ENCODE data around the gene SBK2.
A peak's percentile ranks its signal among the peaks of the same experiment; 100 is the strongest.
"Not testable (repeated sequence)": the region's sequence is repeated elsewhere in the genome, so short reads cannot be mapped to it uniquely, and the experiment has no call there.

SBK2 gene, protein sequence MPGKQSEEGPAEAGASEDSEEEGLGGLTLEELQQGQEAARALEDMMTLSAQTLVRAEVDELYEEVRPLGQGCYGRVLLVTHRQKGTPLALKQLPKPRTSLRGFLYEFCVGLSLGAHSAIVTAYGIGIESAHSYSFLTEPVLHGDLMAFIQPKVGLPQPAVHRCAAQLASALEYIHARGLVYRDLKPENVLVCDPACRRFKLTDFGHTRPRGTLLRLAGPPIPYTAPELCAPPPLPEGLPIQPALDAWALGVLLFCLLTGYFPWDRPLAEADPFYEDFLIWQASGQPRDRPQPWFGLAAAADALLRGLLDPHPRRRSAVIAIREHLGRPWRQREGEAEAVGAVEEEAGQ

DNA sequence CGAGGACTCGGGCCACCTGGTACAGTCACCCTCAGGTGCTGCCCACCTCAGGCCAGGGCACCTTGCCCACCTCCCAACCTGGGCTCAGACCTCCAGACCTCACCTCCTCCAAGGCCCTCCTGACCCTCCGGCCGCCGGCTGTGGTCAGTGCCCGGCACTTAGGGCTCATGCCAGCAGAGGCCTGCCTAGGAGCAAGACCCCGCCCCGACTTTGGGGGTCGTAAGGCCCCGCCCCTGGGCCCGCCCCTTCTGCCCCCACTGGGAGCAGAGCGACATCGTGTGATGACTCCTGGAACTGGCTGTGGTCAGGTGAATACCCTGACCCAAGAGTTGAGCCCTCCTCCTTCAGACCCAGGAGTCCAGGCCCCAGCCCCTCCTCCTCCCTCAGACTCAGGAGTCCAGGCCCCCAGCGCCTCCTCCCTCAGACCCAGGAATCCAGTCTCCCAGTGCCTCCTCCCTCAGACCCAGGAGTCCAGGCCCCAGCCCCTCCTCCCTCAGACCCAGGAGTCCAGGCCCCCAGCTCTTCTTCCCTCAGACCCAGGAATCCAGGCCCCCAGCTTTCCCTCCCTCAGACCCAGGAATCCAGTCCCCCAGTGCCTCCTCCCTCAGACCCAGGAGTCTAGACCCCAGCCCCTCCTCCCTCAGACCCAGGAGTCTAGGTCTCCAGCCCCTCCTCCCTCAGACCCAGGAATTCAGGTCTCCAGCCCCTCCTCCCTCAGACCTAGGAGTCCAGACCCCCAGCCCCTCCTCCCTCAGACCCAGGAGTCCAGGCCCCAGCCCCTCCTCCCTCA is at the start of gene SBK2:
SBK2 (minus strand) TSS at position 183 of the 790 bp plus-strand sequence. CDS start 839 bp downstream, outside the sequence.
- Histone ChIP-seq H3K36me3 (replicated peaks) (no peaks in the 10 kb centered on the region), H3K4me1 (no peaks in the 10 kb centered on the region), H3K4me3 (no peak within 1 kb of the TSS), H3K9me3 (no peaks in the 10 kb centered on the region), H3K27me3 (ENCODE audit: low read depth) (no peaks in the 10 kb centered on the region)
- peak in 1 of 2 experiments; percentile 62 for DNase-seq (ENCODE audit: low spot score in 2 of 2)
- in situ Hi-C loops (cut with MboI; ENCODE audit: low sequenced_read_pairs) = no loop called here

DNA sequence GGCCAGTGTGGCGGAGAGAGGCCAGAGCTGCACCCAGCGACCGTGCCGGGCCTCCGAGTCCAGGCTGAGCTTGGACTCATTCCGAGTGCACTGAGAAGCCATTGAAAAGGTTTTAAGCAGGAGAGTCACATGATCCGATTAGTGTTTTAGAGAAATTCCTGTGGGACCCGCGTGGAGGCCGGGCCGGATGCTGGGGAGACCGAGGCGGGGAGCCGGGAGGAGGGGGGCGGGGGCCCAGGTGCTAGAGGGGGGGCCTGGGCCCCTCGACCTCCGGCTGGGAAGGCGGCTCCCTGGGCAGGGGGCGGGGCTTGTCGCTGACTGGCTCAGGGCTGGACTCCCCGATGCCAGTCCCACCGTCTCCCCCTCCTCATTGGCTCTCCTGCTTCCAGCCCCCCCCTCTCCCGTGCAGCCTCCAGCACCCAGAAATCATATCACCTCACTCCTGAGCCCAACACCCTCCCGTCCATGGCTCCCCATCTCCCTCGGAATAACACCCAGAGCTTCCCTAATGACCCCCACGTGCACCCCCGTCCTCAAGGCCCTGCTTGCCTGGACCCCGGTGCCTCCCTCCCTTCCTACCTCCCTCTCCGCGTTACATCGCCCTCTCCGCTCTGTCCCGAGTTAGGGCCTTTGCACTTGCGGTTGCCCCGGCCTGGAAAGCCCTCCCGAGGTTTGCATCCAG is 48.9 kb upstream of the SBK2 start:
- Histone ChIP-seq H3K9me3 (0 out of 2 replicates have a peak, but pooled peaks cover 3% of the 10 kb centered on the region), H3K4me3 (peak overlapping the region; percentile 9; the same call in 1 of the 2 replicates), H3K4me1 (peaks cover 21% of the 10 kb centered on the region), H3K36me3 (replicated peaks) (no peaks in the 10 kb centered on the region), H3K27me3 (ENCODE audit: low read depth) (no peaks in the 10 kb centered on the region)
- peak; percentile 38 to 90 for DNase-seq (ENCODE audit: low spot score in 2 of 2)
- in situ Hi-C loops (cut with MboI; ENCODE audit: low sequenced_read_pairs) = no loop called here

DNA sequence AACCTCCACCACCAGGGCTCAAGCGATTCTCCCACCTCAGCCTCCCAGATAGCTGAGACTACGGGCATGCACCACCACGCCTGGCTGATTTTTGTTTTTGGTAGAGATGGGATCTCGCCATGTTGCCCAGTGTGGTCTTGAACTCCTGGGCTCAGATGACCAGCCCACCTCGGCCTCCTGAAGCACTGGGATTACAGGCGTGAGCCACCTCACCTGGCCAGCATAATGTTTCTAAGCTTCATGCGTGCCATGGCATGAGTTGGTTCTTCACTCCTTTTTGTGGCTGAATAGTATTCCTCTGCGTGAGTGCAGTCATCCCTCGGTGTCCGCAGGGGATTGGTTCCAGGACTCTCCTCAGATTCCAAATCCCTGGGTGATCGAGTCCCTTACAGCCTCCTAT is 47.9 kb upstream of the SBK2 start:
- no peaks in the 10 kb centered on the region for H3K27me3 ChIP-seq (ENCODE audit: low read depth)
- in situ Hi-C loops (cut with MboI; ENCODE audit: low sequenced_read_pairs) = no loop called here
- H3K4me3 ChIP-seq = no peak overlapping the region
- no peaks in the 10 kb centered on the region for H3K36me3 ChIP-seq (replicated peaks)
- H3K4me1 ChIP-seq = peaks cover 21% of the 10 kb centered on the region
- H3K9me3 ChIP-seq = 0 out of 2 replicates have a peak, but pooled peaks cover 3% of the 10 kb centered on the region
- DNase-seq (ENCODE audit: low spot score in 2 of 2) = no peak

DNA sequence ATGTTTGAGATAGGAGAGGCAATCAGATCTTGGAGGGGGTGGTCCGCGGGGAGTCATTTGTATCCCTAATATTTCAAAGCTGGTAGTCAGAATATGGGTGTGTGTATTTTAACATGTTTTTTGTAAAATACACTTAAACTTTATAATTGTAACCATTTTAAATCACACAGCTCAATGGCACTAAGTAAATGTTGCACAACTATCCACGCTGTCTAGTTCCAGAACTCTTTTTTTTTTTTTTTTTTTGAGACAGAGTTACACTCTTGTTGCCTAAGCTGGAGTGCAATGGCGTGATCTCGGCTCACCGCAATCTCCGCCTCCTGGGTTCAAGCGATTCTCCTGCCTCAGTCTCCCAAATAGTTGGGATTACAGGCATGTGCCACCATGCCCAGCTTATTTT is 47.0 kb upstream of the SBK2 start:
- H3K36me3 ChIP-seq (replicated peaks); H3K4me3 ChIP-seq; in situ Hi-C loops (cut with MboI; ENCODE audit: low sequenced_read_pairs); H3K9me3 ChIP-seq; DNase-seq (ENCODE audit: low spot score in 2 of 2); H3K27me3 ChIP-seq (ENCODE audit: low read depth): not testable (repeated sequence)
- H3K4me1 ChIP-seq = peaks cover 21% of the 10 kb centered on the region

DNA sequence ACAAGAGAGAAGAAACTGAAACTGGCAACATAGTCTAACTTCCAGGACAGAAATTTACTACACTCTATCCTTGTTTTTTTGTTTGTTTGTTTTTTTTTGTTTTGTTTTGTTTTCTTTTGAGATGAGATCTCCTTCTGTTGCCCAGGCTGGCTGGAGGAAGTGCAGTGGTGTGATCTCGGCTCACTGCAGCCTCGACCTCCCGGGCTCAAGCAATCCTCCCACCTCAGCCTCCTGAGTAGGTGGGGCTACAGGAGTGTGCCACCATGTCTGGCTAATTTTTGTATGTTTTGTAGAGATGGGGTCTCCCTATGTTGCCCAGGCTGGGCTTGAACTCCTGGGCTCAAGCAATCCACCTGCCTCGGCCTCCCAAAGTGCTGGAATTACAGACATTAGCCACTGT is 45.4 kb upstream of the SBK2 start:
- H3K4me1 ChIP-seq = peaks cover 17% of the 10 kb centered on the region
- in situ Hi-C loops (cut with MboI; ENCODE audit: low sequenced_read_pairs); H3K27me3 ChIP-seq (ENCODE audit: low read depth); DNase-seq (ENCODE audit: low spot score in 2 of 2); H3K36me3 ChIP-seq (replicated peaks); H3K9me3 ChIP-seq; H3K4me3 ChIP-seq: not testable (repeated sequence)

DNA sequence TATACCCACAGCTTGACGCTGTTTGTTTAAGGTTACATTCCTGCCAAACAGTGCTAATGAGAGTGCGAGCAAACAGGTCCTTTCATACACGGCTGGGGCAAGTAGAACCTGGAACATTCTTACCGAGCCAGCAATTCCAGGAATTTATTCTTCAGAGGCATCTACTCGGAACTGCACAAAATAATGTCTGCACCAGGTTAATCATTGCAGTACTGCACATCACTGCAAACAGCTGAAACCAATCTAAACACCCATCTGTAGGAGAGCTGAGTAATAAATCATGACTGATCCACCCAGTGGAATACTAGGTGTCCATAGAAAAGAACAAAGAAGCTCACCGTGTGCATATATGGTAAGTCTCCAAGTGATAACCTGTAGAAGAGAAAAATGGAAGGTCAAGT is 44.9 kb upstream of the SBK2 start:
- Histone ChIP-seq H3K4me3 (no peak overlapping the region), H3K4me1 (peaks cover 14% of the 10 kb centered on the region), H3K36me3 (replicated peaks) (peaks cover 4% of the 10 kb centered on the region), H3K27me3 (ENCODE audit: low read depth) (no peaks in the 10 kb centered on the region), H3K9me3 (0 out of 2 replicates have a peak, but pooled peaks cover 3% of the 10 kb centered on the region)
- DNase-seq (ENCODE audit: low spot score in 2 of 2) = no peak
- in situ Hi-C loops (cut with MboI; ENCODE audit: low sequenced_read_pairs) = no loop called here

DNA sequence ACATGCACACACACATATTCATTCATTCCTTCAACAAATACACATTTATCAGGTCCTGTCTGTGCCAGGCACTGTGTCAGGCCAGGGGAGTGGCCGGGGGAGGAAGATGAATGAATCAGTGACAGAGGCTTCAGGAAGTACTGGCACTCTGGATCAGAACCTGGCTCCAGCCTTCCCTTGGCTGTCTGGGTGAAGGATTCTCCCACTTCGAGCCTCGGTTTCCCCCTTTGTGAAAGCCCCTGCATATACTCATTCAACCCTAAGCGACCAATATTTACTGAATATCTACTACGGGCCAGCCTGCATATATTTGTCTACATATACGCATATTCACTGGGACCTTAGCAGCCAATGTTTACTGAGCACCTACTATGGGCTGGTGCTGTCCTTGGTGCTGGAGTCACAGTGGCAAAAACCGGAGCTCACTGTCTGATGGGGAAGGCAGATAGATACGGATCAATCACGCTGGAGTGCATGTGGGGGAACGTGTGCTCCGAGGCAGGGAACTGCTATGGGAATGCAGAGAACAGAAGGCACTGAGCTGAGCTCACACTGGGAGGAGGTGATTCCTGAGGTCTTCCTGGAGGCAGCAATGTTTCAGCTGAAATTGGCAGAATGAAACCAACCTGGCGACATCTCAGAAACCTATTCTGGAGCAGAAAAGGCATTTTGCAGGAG is 44.4 kb upstream of the SBK2 start:
- Histone ChIP-seq H3K4me1 (peaks cover 9% of the 10 kb centered on the region), H3K4me3 (peak overlapping the region; percentile 82), H3K9me3 (0 out of 2 replicates have a peak, but pooled peaks cover 3% of the 10 kb centered on the region), H3K36me3 (replicated peaks) (peaks cover 5% of the 10 kb centered on the region), H3K27me3 (ENCODE audit: low read depth) (no peaks in the 10 kb centered on the region)
- in situ Hi-C loops (cut with MboI; ENCODE audit: low sequenced_read_pairs) = no loop called here
- DNase-seq (ENCODE audit: low spot score in 2 of 2) = peak in 1 of 2 experiments; percentile 55

DNA sequence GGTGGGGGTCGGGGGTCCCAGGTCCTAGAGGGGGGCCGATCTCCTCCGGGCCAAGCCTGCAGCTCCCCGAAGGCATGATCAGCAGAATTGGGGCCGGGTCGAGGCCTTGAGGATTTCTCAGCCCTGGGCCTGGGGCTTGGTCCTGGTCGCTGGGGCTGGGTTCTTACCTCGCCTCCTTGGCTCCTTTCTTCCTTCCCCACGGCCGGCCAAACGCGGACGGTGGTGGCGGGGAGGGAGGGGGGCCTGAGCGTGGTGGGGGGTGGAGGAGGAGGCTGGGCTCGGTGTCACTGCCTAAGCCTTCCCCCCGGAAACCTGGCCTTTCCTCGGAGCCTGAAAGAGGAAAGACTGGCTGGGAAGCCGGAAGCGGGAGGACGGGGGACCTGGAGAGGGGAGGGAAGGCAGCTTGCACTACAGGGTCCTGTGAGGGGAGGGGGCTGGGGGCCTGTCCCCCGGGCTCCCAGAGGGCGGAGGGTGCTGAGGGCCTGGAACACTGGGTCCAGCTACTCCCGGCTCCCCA is 43.8 kb upstream of the SBK2 start, which contains the start of gene ZNF579:
ZNF579 (minus strand) TSS at position 221 of the 517 bp plus-strand sequence. CDS start 1,209 bp downstream, outside the sequence.
- Histone ChIP-seq H3K9me3 (0 out of 2 replicates have a peak, but pooled peaks cover 3% of the 10 kb centered on the region), H3K4me1 (peaks cover 4% of the 10 kb centered on the region), H3K36me3 (replicated peaks) (peaks cover 5% of the 10 kb centered on the region), H3K4me3 (peak within 1 kb of the TSS; percentile 82), H3K27me3 (ENCODE audit: low read depth) (no peaks in the 10 kb centered on the region)
- in situ Hi-C loops (cut with MboI; ENCODE audit: low sequenced_read_pairs) = no loop called here
- peak; percentile 77 to 95 for DNase-seq (ENCODE audit: low spot score in 2 of 2)

DNA sequence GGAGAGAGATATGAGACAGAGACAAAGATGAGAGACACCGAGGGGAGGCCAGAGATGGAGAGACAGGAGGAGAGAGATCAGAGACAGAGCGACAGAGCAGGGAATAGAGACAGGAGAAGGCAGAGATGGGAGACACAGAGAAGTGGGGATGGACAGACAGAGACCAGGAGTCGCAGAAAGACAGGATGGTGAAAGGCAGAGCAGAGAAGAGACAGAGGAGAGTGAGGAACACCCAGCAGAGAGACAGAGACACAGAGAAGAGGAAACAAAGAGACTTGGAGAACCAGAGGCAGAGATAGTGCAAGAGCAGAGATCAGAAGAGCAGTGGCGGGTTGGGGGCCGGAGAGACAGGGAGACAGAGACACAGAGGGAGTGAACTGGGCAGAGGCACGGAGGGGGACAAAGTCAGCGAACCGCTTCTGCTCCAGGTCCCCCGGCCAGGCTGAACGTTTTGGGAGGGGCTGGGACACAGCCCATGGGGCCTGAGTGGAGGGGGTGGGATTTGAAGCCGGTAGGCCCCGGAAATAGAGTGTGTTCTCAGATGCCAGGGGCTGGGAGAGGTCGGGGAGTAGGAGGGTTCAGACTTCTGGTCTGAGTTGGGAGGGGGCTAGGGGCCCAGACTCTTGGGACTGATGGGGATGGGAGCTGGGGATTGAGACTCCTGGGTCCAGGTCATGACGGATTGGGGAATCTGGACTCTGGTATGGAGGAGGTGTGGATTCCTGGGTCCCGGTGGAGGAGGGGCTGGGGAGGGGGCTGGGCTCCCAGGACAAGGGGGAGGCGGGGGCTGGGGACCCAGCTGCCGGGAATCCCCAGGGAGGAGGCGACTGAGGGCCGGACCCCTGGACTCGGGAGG is 43.1 kb upstream of the SBK2 start:
- Histone ChIP-seq H3K27me3 (ENCODE audit: low read depth) (no peaks in the 10 kb centered on the region), H3K9me3 (no peaks in the 10 kb centered on the region), H3K4me1 (no peaks in the 10 kb centered on the region), H3K4me3 (peak overlapping the region; percentile 82), H3K36me3 (replicated peaks) (peaks cover 5% of the 10 kb centered on the region)
- in situ Hi-C loops (cut with MboI; ENCODE audit: low sequenced_read_pairs) = no loop called here
- DNase-seq (ENCODE audit: low spot score in 2 of 2) = peak; percentile 35 to 54

DNA sequence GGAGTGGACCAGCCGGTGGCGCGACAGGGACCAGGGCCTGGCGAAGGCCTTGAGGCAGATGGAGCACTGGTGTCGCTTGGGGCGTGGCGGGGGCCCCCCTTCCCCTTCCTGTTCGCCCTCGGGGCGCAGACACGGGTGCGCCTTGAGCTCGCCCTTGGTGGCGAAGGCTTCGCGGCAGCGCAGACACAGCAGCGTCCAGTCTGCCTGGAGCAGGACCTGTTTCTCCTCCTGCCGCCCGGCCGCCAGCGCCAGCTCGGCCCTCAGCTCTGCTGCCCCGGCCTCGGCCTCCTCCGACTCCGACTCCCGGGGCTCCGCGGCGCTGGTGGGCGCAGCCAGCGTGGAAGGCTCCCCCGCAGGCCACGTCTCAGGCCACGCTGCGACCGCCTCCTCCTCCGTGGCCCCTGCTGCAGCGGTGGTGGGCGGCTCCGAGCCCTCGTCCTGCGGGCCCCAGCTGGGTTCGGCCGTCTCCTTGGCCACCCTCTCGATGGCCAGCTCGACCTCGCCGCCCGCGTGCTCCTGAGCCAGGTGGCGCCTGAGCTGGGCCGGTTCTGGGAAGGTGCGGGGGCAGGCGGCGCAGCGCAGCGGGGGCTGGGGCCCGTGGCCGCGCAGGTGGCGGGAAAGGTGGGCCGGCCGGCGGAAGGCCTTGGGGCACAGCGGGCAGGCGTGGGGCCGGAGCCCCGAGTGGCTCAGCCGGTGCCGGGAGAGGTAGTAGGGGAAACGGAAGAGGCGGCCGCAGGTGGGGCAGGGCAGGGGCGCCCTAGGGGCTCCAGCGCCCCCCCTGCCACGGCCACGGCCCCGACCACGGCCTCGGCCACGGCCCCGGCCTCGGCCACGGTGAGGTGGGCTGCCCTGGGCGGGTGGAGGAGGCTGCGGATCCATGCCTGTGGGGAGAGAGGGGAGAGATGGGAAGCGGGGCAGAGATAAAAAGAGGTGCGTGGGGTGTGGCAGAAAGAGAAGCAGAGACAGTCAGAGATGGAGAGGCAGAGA is 42.1 kb upstream of the SBK2 start:
- Histone ChIP-seq H3K27me3 (ENCODE audit: low read depth) (no peaks in the 10 kb centered on the region), H3K4me1 (no peaks in the 10 kb centered on the region), H3K4me3 (peak overlapping the region; percentile 82)

DNA sequence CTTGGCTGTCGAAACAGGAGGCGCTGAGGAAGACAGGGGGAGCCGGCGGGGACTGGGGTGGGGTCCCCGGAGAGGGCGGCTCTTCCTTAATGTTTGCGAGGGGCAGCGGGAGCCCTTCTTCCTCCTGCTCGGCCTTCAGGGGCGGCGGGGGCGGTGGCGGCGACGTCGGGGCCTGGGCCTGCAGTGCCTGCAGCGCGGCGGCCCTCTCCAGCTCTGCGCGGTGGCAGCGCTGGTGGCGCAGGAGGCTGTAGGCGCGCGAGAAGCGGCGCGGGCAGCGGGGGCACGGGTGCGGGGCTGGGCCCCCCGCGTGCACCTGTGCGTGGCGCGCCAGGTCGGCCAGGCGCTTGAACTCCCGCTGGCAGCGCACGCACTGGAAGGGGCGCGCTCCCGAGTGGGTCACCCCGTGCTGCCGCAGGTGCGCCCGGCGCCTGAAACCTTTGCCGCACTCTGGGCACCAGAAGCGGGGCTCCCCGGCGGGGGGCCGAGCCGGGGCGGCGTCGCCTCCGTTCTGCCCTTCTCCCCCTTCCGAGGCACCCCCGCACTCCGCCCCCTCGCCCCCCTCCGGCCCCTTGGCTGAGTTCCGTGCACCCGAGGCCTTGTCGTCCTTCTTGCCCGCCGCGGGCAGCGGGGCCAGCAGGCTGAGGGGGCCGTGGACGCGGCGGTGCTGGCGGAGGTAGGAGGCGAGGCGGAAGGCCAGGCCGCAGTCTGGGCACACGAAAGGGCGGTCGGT is 41.3 kb upstream of the SBK2 start:
- no peak for DNase-seq (ENCODE audit: low spot score in 2 of 2)
- Histone ChIP-seq H3K4me3 (no peak overlapping the region), H3K36me3 (replicated peaks) (peaks cover 5% of the 10 kb centered on the region), H3K27me3 (ENCODE audit: low read depth) (no peaks in the 10 kb centered on the region), H3K9me3 (no peaks in the 10 kb centered on the region), H3K4me1 (no peaks in the 10 kb centered on the region)
- in situ Hi-C loops (cut with MboI; ENCODE audit: low sequenced_read_pairs) = no loop called here

More for the DNA sequence above, 42.1 kb upstream of the SBK2 start:
- H3K9me3 ChIP-seq = no peaks in the 10 kb centered on the region
- peaks cover 5% of the 10 kb centered on the region for H3K36me3 ChIP-seq (replicated peaks)
- in situ Hi-C loops (cut with MboI; ENCODE audit: low sequenced_read_pairs) = no loop called here
- no peak for DNase-seq (ENCODE audit: low spot score in 2 of 2)
